Endodermal cell (in vitro differentiated cells): ENCODE results near the gene ENTPD2. TPM values are rescaled to one million over a fixed set of nuclear protein-coding genes. Genes with fewer than 3 reads are reported as not detected.

ENCODE experiments used
- DNase-seq: peaks from one replicate; pipeline ENCODE4 v3.0.0-alpha.2; 2017
- H3K27ac ChIP-seq: 2 replicates; pipeline ENCODE4 v1.5.1; 2013; ENCODE audit warnings: mild to moderate bottlenecking, low read depth, low read length, moderate library complexity
- H3K27me3 ChIP-seq: 2 replicates; pipeline ENCODE4 v1.6.1; 2013; ENCODE audit warnings: mild to moderate bottlenecking, low read length, moderate library complexity; ENCODE audit not compliant: insufficient read depth, control insufficient read depth, poor library complexity, severe bottlenecking
- H3K36me3 ChIP-seq: 2 replicates; pipeline ENCODE4 v1.7.0; 2013; ENCODE audit warnings: mild to moderate bottlenecking, low read length, moderate library complexity; ENCODE audit not compliant: control insufficient read depth, insufficient read depth
- H3K4me1 ChIP-seq: one replicate; pipeline ENCODE4 v1.7.0; 2013; ENCODE audit warnings: low read length; ENCODE audit not compliant: control insufficient read depth, insufficient read depth
- H3K4me3 ChIP-seq: 2 replicates; pipeline ENCODE4 v1.5.1; 2013; ENCODE audit warnings: mild to moderate bottlenecking, low read length, moderate library complexity
- H3K9ac ChIP-seq: 2 replicates; pipeline ENCODE4 v1.6.1; 2013; ENCODE audit warnings: mild to moderate bottlenecking, low read length, moderate library complexity; ENCODE audit not compliant: poor library complexity, severe bottlenecking; ENCODE audit errors: extremely low read depth
- H3K9me3 ChIP-seq: 2 replicates; pipeline ENCODE4 v1.6.1; 2013; ENCODE audit warnings: mild to moderate bottlenecking, low read length, moderate library complexity; ENCODE audit not compliant: control insufficient read depth
- H3K27ac Mint-ChIP-seq: 2 replicates; pipeline ENCODE4 v1.8.0; 2020; ENCODE audit warnings: mixed read lengths
- H3K27me3 Mint-ChIP-seq: 2 replicates; pipeline ENCODE4 v1.8.0; 2021; ENCODE audit warnings: mild to moderate bottlenecking, mixed read lengths; ENCODE audit not compliant: insufficient read depth
- H3K36me3 Mint-ChIP-seq: 2 replicates; pipeline ENCODE4 v1.8.0; 2020; ENCODE audit warnings: low read depth, mixed read lengths
- H3K4me1 Mint-ChIP-seq: 2 replicates; pipeline ENCODE4 v1.8.0; 2020; ENCODE audit warnings: mixed read lengths
- H3K4me3 Mint-ChIP-seq: 2 replicates; pipeline ENCODE4 v1.8.0; 2020; ENCODE audit warnings: mild to moderate bottlenecking, moderate library complexity, mixed read lengths
- H3K9me3 Mint-ChIP-seq: 2 replicates; pipeline ENCODE4 v1.8.0; 2020; ENCODE audit warnings: mild to moderate bottlenecking, mixed read lengths
- CTCF ChIP-seq: fragments of 200-600 bp; sonication (generic); conservative IDR thresholded peaks from 2 replicates; pipeline ENCODE4 v1.5.0; 2021; ENCODE audit warnings: antibody characterized with exemption, mild to moderate bottlenecking
- WGBS, 2 experiments: methylation state at CpG; one replicate each; pipeline versions ENCODE4 v1.1.5 to v1.1.7; 2013; ENCODE audit warnings: missing lambda C conversion rate in 2 of 2, mixed read lengths in 1 of 2; ENCODE audit not compliant: insufficient coverage in 1 of 2, insufficient read length in 1 of 2; 5-methylcytosine and 5-hydroxymethylcytosine counted together
- total RNA-seq, 2 donors: library from RNA; stranded (reverse); fragmentation: NEBNext Ultra II Directional in 1 of 2; extraction: Animal tissue kit (Norgen Biotek cat#: 25700) in 1 of 2; gene quantifications; 2 replicates in 1 of 2; 3 replicates in 1 of 2; pipeline ENCODE4 v1.2.1, GENCODE V29; 2021

Gene ENTPD2
- total RNA-seq, 2 donors from 2014 or later = 1.2 to 2.4 TPM

- no peak overlapping the region for H3K9ac ChIP-seq
- no peaks in the 10 kb centered on the region for H3K27me3 ChIP-seq
- no peak overlapping the region for H3K27ac ChIP-seq
- H3K36me3 ChIP-seq = no peaks in the 10 kb centered on the region
- no peaks in the 10 kb centered on the region for H3K9me3 ChIP-seq
- no peak for TF ChIP-seq CTCF
- Mint-ChIP-seq H3K4me1 (no peaks in the 10 kb centered on the region), H3K27ac (no peak overlapping the region), H3K36me3 (peaks cover 2% of the 10 kb centered on the region), H3K9me3 (no peaks in the 10 kb centered on the region), H3K27me3 (peaks cover 2% of the 10 kb centered on the region), H3K4me3 (no peak overlapping the region)
- no peak for DNase-seq
- no peaks in the 10 kb centered on the region for H3K4me1 ChIP-seq
- H3K4me3 ChIP-seq = no peak overlapping the region
- 81 to 91% methylated on average over 13 to 15 of the region's 15 CpGs for WGBS, 2 experiments
These were observed 8.5 kb upstream of the ENTPD2 start for GRCh38 chr9:137062384-137062783.

- H3K4me1 ChIP-seq = no peaks in the 10 kb centered on the region
- H3K9ac ChIP-seq = no peak overlapping the region
- H3K9me3 ChIP-seq = no peaks in the 10 kb centered on the region
- H3K27me3 ChIP-seq = peaks cover 14% of the 10 kb centered on the region
- no peak for DNase-seq
- no peaks in the 10 kb centered on the region for H3K36me3 ChIP-seq
- 85 to 91% methylated on average over 9 of the region's 9 CpGs for WGBS, 2 experiments
- no peak overlapping the region for H3K27ac Mint-ChIP-seq
- no peak overlapping the region for H3K27ac ChIP-seq
- TF ChIP-seq CTCF = no peak
- H3K36me3 Mint-ChIP-seq = no peaks in the 10 kb centered on the region
- H3K4me3 ChIP-seq = no peak overlapping the region
- H3K4me3 Mint-ChIP-seq = no peak overlapping the region
- H3K27me3 Mint-ChIP-seq = peaks cover 11% of the 10 kb centered on the region
- peaks cover 2% of the 10 kb centered on the region for H3K4me1 Mint-ChIP-seq
- no peaks in the 10 kb centered on the region for H3K9me3 Mint-ChIP-seq
These were observed 4.8 kb upstream of the ENTPD2 start for GRCh38 chr9:137058521-137059234.

- peaks cover 18% of the 10 kb centered on the region for H3K27me3 Mint-ChIP-seq
- no peak overlapping the region for H3K4me3 Mint-ChIP-seq
- no peak overlapping the region for H3K27ac Mint-ChIP-seq
- no peak for TF ChIP-seq CTCF
- no peak for DNase-seq
- H3K9me3 ChIP-seq = no peaks in the 10 kb centered on the region
- WGBS, 2 experiments = 89% methylated on average over 9 to 16 of the region's 16 CpGs
- H3K4me1 ChIP-seq = no peaks in the 10 kb centered on the region
- no peaks in the 10 kb centered on the region for H3K9me3 Mint-ChIP-seq
- H3K9ac ChIP-seq = no peak overlapping the region
- no peak overlapping the region for H3K27ac ChIP-seq
- H3K36me3 Mint-ChIP-seq = no peaks in the 10 kb centered on the region
- H3K36me3 ChIP-seq = no peaks in the 10 kb centered on the region
- no peak overlapping the region for H3K4me3 ChIP-seq
- H3K27me3 ChIP-seq = peaks cover 26% of the 10 kb centered on the region
- peaks cover 2% of the 10 kb centered on the region for H3K4me1 Mint-ChIP-seq
These were observed 3.7 kb upstream of the ENTPD2 start for GRCh38 chr9:137057545-137057944.
